ENCODE measurements around the gene WWP2. TPM values are rescaled to one million over a fixed set of nuclear protein-coding genes. Genes with fewer than 3 reads are reported as not detected.
A peak's percentile ranks its signal among the peaks of the same experiment; 100 is the strongest.

Gene WWP2
- total RNA-seq, 2 donors from 2014 or later = 144 to 146 TPM

DNA sequence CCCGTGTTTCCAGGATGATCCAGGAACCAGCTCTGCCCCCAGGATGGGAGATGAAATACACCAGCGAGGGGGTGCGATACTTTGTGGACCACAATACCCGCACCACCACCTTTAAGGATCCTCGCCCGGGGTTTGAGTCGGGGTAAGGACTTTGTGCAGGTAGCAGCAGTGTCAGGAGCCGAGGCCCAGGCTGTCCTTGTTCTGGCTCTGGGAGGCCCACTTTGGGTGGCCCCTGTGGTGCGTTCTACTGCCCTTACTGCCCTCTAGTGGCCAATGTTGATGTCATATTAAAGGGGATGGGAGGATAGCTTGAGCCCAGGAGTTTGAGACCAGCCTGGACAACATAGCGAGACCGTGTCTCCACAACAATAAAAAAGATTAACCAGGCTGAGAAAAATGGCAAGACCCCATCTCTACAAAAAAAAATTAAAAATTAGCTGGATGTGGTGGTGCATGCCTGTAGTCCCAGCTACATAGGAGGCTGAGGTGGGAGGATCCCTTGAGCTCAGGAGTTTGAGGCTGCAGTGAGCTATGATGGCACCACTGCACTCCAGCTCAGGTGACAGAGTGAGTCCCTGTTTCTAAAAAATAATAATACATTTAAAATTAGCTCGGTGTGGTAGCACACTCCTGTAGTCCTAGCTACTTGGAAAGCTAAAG, 168.1 kb downstream of the WWP2 start:
- Histone ChIP-seq H3K9me3 (no peaks in the 10 kb centered on the region), H3K27ac (peak overlapping the region; percentile 96), H3K27me3 (replicated peaks; ENCODE audit: insufficient read depth) (no peaks in the 10 kb centered on the region), H3K4me1 (ENCODE audit: control insufficient read depth in 1 of 2, low read depth in 2 of 2) (peaks cover 12 to 76% of the 10 kb centered on the region in 2 donors), H3K4me3 (peak overlapping the region; percentile 78), H3K36me3 (peaks cover 53% of the 10 kb centered on the region)
- TF ChIP-seq, protein P1, sequence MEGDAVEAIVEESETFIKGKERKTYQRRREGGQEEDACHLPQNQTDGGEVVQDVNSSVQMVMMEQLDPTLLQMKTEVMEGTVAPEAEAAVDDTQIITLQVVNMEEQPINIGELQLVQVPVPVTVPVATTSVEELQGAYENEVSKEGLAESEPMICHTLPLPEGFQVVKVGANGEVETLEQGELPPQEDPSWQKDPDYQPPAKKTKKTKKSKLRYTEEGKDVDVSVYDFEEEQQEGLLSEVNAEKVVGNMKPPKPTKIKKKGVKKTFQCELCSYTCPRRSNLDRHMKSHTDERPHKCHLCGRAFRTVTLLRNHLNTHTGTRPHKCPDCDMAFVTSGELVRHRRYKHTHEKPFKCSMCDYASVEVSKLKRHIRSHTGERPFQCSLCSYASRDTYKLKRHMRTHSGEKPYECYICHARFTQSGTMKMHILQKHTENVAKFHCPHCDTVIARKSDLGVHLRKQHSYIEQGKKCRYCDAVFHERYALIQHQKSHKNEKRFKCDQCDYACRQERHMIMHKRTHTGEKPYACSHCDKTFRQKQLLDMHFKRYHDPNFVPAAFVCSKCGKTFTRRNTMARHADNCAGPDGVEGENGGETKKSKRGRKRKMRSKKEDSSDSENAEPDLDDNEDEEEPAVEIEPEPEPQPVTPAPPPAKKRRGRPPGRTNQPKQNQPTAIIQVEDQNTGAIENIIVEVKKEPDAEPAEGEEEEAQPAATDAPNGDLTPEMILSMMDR (IDR thresholded peaks at IDR 0.05) = peak; percentile 84
- ATAC-seq (ENCODE audit: insufficient number of reproducible peaks, low FRiP score, low read depth) (no peak), DNase-seq (ENCODE audit: low spot score) (no peak)

DNA sequence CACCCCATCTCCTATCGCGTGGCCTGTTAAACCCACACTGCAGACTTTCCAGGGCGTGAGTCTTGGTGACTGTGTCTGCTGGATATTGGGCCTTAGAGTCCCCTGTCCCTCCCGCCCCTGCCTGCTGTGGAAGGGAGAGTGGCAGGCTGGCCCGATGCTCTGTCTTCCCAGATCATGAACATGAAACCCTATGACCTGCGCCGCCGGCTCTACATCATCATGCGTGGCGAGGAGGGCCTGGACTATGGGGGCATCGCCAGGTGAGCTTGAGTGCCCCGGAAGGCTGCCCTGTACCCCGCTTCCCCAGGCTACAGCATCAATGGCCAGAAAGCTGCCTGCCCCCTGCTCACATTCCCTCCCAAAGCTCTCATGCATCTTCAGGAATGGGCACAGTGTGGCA, 169.5 kb downstream of the WWP2 start:
- Histone ChIP-seq H3K27ac (peak overlapping the region; percentile 96), H3K36me3 (peaks cover 64% of the 10 kb centered on the region), H3K4me1 (ENCODE audit: control insufficient read depth in 1 of 2, low read depth in 2 of 2) (peaks cover 22 to 89% of the 10 kb centered on the region in 2 donors), H3K4me3 (no peak overlapping the region), H3K9me3 (no peaks in the 10 kb centered on the region), H3K27me3 (replicated peaks; ENCODE audit: insufficient read depth) (no peaks in the 10 kb centered on the region)
- DNase-seq (ENCODE audit: low spot score) (no peak), ATAC-seq (ENCODE audit: insufficient number of reproducible peaks, low FRiP score, low read depth) (no peak)
- TF ChIP-seq, protein P1 (IDR thresholded peaks at IDR 0.05) = no peak

DNA sequence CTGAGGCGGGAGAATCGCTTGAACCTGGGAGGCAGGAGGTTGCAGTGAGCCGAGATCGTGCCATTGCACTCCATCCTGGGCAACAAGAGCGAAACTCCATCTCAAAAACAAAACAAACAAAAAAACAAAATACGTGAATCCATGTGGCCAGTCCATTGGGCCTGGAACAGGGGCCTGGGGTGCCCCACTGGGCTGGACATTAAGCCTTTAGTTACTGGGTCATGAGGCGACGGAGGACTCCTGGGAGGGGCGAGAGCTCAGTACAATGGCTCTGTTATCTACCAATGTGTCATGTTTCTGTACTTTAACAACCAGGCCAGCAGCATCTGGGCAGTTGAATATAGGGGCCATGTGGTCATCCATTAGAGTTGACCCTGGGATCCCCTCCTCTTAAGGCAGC, 170.1 kb downstream of the WWP2 start:
- Histone ChIP-seq H3K4me1 (ENCODE audit: control insufficient read depth in 1 of 2, low read depth in 2 of 2) (peaks cover 27 to 95% of the 10 kb centered on the region in 2 donors), H3K27me3 (replicated peaks; ENCODE audit: insufficient read depth) (no peaks in the 10 kb centered on the region), H3K27ac (peak overlapping the region; percentile 96), H3K9me3 (no peaks in the 10 kb centered on the region), H3K36me3 (peaks cover 70% of the 10 kb centered on the region), H3K4me3 (no peak overlapping the region)
- TF ChIP-seq, protein P1 (IDR thresholded peaks at IDR 0.05) = no peak
- ATAC-seq (ENCODE audit: insufficient number of reproducible peaks, low FRiP score, low read depth) = no peak
- no peak for DNase-seq (ENCODE audit: low spot score)

DNA sequence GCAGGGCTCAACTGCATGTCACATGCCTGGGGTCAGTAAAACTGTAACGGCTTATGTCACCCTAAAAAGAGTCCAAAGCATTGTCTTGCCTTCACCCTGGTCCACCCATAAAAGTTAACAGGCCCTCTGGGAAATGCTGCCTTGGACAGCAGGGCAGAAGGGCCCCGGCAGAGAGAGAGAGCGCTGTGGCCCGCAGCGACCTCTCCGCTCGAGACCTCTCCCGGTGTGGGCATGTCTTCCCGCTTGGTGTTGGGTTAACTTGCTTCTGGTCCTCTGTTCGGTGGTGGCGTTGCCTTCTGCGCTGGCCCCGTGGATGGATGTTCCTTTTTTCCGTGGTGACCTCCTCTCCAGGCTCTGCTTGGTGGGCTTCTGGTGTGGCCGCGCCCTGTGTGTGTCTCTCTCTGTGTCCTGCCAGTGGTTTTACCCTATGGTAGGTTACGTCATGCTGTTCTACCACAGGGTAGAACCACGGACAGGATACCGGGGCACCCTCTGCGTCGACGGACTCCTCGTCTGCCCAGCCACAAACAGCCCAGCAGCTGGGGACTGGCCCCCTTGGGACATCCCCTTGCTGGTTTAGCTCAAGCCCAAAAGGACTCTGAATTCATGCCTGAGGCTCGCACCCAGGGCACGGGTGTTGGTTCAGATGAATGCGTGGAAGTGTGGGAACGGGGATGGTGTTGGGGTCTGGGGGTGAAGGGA, 170.7 kb downstream of the WWP2 start:
- Histone ChIP-seq H3K4me1 (ENCODE audit: control insufficient read depth in 1 of 2, low read depth in 2 of 2) (peaks cover 28 to 97% of the 10 kb centered on the region in 2 donors), H3K4me3 (no peak overlapping the region), H3K27ac (peak overlapping the region; percentile 96), H3K36me3 (peaks cover 76% of the 10 kb centered on the region), H3K9me3 (no peaks in the 10 kb centered on the region), H3K27me3 (replicated peaks; ENCODE audit: insufficient read depth) (no peaks in the 10 kb centered on the region)
- TF ChIP-seq, protein P1 (IDR thresholded peaks at IDR 0.05) = no peak
- ATAC-seq (ENCODE audit: insufficient number of reproducible peaks, low FRiP score, low read depth) (no peak), DNase-seq (ENCODE audit: low spot score) (no peak)

DNA sequence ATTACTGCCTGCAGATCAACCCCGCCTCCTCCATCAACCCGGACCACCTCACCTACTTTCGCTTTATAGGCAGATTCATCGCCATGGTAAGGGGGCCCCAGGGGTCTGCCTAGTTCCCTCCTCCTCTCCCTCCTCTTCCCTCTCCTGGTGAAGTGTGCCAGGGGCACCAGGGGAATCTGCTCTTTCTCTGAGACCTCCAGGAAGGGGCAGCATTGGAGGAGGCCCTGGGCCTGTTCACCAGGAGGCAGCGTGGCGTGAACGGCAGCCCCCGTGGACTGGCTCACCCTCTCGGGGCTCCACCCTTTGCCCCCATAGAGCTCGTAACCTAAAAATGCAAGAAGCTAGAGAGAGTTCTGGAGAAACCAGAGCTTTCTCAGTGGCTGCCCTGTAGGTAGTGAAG, 171.9 kb downstream of the WWP2 start:
- Histone ChIP-seq H3K36me3 (peaks cover 83% of the 10 kb centered on the region), H3K27ac (peak overlapping the region; percentile 96), H3K4me1 (ENCODE audit: control insufficient read depth in 1 of 2, low read depth in 2 of 2) (peaks cover 24 to 97% of the 10 kb centered on the region in 2 donors), H3K9me3 (no peaks in the 10 kb centered on the region), H3K27me3 (replicated peaks; ENCODE audit: insufficient read depth) (no peaks in the 10 kb centered on the region), H3K4me3 (no peak overlapping the region)
- no peak for DNase-seq (ENCODE audit: low spot score)
- TF ChIP-seq, protein P1 (IDR thresholded peaks at IDR 0.05) = no peak
- ATAC-seq (ENCODE audit: insufficient number of reproducible peaks, low FRiP score, low read depth) = no peak

Data from thoracic aorta (tissue), 2 donors.